ENCODE results near the gene GMDS.

DNA sequence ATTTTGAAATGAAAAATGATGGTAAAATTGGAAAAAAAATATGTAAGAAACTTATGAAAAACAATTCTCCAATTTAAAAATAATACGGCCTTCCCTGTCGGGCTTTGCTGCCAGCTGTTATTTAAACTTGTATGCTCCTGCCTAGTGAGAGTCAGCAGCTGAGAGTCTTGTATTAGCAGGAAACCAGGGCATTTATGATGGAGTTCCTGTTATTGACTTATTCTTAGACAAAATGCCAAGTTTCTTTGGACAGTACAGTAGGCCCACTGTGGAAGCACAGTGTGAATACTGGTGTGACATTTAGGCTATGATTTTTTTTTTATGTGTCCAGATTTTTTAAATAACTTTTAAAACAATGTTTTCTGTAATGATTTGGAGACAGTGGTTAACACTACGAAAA lies 42.1 kb downstream of the GMDS start:
- TF ChIP-seq POLR2A (IDR thresholded peaks at IDR 0.05; ENCODE audit: low read depth, low read length) (no peak), POLR2AphosphoS5 (IDR thresholded peaks at IDR 0.05; ENCODE audit: low read depth, low read length) (no peak)

Measured in GM12892 (cell line).